ENCODE measurements around the gene TINAGL1.
"Not testable (repeated sequence)": the region's sequence is repeated elsewhere in the genome, so short reads cannot be mapped to it uniquely, and the experiment has no call there.

Gene TINAGL1

DNA sequence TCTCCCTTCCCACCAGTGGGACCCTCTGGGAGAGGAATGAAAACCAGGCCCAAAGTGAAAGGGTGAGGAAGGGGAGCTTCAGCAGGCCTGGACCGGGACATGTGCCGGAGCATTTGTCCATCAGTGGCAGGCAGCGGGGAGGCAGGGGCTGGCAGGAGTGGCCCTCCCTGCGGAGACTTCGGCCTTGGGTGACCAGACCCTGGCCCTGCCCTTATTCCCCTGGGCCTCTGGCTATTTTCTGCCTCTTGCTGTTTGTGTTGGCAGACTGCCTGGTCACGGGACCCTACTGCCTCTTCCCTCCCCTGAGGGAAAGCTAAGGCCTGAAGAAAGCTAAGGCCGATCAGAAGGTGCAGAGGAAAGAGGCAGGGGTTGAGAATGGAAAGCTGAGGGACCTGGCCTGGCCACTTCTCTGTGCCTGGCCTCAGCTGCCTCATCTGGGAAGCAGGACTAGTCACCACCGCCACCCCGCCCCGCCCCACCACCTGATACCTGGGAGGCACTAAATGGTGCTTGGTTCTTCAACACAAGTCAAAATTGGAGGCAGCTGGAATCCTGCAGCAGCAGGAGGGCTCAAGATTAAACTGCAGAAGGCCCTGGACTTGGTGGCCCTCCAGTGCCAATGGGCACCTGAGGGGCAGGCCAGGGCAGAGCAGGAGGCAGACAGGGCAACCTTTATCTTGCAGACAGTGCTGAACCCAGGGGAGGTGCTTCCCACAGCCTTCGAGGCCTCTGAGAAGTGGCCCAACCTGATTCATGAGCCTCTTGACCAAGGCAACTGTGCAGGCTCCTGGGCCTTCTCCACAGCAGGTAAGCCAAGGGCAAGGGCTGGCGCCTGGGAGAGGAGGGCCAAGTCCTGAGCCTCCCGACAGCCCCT is 7.9 kb downstream of the TINAGL1 start:
- DNase-seq = no peak

DNA sequence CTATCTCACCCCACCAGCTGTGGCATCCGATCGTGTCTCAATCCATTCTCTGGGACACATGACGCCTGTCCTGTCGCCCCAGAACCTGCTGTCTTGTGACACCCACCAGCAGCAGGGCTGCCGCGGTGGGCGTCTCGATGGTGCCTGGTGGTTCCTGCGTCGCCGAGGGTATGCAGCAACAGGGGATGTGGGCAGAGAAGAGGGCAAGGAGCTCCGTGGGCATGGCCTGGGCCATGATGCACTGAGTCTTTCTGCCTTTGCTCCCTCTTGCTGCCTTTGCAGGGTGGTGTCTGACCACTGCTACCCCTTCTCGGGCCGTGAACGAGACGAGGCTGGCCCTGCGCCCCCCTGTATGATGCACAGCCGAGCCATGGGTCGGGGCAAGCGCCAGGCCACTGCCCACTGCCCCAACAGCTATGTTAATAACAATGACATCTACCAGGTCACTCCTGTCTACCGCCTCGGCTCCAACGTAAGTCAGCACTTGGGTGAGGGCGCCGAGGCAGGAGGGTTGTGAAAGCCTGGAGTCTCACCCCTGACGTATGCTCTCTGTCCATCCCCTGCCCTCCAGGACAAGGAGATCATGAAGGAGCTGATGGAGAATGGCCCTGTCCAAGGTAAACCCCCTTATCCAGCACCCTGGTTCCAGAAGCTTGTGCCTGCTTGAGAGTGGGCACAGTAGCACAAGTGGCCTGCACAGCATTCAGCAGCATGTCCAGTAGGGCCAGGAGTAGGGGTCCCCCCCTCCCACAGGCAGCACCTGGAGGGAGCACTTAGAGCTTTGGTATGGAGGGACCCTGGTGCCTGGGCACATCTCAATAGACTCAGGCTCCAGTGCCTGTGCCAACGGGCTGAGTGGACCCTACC is 8.8 kb downstream of the TINAGL1 start:
- no peak for DNase-seq

DNA sequence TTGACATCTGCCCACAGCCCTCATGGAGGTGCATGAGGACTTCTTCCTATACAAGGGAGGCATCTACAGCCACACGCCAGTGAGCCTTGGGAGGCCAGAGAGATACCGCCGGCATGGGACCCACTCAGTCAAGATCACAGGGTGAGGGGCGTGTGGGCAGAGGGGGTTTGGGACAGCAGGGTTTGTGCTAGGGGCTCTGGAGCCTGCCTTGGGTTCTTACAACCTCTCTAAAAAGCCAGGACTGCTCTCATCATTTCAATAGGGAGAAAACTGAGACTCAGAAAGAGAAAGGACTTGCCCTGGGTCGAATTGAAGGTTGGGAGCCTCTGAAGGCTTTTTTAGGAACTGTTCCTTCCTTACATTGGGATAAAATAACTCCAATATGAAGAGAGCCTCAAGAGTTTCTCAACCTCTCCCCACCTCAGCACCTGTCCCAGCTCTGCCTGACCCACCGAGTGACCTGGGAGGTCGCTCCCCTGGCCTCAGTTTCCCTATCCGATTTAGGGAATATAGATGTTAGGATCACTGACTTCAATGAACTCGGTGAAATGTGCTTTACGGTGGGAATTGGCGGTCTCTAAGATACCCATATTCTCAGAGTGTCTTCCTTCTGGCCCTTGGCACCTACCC is 9.5 kb downstream of the TINAGL1 start:
- no peak for DNase-seq

DNA sequence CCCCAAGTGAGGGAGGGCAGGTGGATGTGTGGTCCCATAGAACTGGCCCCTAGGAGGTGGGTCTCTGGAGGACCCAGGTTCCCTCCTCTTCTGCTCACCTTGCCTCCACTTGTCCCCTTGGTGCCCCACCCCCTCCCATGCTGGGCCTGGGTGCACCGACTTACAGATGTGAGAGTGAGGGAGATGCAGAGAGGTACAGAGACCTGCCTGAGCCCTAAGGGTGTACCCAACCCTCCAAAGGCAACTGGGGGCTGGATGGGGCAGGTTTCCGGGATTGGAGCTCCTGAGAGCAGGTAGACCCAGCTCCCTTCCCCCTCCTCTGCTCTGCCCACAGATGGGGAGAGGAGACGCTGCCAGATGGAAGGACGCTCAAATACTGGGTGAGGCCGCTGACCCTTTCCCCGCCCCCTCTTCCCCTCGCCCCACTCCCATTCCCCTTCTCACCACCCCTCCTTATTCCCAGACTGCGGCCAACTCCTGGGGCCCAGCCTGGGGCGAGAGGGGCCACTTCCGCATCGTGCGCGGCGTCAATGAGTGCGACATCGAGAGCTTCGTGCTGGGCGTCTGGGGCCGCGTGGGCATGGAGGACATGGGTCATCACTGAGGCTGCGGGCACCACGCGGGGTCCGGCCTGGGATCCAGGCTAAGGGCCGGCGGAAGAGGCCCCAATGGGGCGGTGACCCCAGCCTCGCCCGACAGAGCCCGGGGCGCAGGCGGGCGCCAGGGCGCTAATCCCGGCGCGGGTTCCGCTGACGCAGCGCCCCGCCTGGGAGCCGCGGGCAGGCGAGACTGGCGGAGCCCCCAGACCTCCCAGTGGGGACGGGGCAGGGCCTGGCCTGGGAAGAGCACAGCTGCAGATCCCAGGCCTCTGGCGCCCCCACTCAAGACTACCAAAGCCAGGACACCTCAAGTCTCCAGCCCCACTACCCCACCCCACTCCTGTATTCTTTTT is 10.3 kb downstream of the TINAGL1 start:
- DNase-seq = no peak

DNA sequence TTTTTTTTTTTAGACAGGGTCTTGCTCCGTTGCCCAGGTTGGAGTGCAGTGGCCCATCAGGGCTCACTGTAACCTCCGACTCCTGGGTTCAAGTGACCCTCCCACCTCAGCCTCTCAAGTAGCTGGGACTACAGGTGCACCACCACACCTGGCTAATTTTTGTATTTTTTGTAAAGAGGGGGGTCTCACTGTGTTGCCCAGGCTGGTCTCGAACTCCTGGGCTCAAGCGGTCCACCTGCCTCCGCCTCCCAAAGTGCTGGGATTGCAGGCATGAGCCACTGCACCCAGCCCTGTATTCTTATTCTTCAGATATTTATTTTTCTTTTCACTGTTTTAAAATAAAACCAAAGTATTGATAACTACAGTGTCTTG is 11.0 kb downstream of the TINAGL1 start:
- DNase-seq = not testable (repeated sequence)

DNA sequence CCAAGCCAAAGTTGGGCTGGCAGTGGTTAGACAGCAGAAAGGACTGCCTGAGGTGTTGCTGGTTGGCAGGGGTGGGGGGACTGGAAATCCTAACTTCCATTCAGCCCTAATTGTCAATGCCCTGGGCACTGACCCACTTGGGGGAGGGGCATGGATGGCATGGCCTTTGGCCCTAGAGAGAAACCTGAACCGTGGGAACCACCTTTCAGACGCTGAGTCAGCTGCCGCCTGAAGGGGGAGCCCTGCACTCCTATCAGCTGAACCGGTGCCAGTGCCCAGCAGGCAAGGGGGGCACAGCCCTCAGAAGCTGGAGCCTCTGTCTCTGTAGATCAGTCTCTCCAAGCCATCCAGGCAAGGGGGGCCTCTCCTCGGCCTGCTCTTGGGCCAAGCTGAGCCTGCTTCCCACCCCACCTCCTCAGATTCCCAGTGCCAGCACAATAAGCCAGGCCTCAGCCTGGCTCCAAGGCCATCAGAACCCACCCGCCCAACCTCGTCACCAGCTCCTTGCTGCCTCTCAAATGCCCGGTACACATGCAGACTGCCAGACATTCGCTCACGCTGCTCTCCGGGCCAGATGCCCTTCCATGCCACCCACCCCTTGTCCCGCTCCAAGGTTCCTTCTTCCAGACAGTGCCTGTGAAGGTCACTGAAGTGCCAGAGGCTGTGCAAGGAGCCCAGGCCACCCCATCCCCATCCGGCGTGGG is 11.6 kb downstream of the TINAGL1 start:
- peak; percentile 51 to 52 for DNase-seq

DNA sequence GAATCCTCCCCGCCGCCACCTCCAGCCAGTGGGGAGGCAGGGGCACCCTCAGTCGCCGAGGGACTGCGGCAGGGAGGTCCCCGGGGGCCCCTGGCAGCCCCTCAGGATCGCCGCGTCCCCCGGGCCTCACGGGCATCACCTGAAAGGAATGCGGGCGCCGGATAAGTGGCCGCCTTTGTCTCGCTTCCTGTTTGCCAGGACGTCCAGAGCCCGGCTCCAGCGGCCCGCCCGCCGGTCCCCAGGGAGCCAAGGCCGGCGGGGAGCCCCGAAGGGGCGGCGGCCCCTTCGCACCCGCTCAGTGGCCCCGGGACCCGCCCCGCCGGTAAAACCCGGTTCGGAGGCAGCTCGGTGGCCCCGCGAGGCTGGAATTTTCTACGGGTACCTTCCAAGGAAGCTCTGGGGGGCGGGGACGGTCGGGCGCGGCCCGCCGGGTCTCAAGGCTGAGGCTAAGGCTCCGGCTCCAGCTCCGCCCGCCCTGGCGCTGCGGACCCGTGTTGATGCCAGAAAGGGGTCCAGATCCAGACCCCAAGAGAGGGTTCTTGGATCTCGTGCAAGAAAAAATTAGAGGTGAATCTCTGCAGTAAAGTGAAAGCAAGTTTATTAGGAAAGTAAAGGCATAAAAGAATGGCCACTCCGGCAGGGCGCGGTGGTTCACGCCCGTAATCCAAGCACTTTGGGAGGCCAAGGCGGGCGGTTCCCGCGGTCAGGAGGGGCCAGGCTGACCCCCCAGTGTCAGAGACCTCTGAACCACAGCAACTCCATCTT is 12.6 kb downstream of the TINAGL1 start:
- DNase-seq = no peak

DNA sequence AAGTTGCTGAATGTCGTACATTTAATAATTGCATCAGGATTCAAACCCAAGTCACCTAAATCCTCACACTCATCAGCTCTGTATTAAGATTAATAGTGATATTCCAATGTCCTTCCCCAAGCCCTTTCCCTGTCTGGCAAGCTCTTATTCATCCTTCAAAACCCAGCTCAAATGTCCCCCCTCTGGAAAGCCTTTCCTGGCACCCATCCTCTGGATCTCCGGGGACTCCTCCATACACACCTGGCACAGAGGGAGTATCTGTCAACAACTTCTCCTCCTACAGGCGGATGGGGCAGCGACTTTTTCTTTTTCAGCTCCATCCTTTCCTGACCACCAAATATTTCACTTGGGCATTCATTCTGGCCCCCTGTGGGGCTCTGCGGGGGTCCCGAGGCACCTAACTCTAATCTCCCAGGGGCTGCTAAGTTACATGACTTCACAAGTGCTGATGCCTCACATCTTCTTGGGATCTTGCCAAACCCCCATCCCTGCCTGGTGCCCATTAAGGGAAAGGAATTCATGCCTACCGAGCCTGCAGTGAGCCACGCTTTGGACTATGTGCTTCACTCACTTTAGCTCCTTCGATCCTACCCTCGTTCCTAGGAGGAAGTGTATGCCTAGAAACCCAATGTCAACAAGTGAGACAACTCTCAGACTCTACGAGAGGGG is 15.2 kb downstream of the TINAGL1 start:
- DNase-seq = no peak

DNA sequence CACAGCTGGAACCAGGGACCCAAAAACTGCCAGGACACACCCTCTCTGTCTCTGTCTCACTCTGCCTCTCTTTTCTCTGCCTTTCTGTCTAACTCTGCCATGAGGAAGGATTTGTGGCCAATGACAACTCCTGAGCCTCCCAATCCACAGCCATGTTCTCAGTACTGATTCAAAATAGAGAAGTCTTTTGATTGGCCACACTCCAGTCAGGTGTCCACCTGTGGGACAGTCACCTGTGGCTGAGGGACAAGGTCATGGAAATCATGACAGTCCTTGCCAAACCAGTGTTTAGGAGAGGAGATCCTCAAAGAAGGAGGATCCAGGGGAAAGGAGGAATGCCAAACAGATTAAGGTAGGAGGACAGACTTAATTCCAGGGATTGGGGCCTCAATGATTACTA is 15.8 kb downstream of the TINAGL1 start:
- DNase-seq = no peak

DNA sequence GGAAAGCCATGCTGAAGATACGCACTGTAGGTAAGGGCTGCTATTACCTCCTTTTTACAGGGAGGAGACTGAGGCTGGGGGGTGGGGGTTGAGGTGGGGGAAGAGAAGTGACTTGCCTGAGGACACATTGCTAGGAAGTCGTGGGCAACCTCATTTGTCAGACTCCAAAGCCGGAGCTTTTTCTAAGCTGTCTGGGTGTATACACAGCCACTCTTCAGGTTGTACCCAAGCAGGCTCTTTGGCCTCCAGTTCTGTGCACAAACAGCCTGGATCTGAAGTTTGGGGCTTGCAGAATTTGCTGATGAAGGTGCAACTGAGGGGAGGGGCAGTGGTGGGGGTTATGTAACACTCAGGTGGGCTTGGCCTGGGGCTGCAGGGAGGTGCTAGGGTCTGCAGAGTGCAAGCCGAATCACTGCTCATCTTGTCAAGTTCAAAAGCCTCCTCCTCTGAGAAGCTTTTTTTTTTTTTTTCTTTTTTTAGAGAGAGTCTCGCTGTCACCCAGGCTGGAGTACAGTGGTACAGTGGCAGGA is 16.9 kb downstream of the TINAGL1 start:
- no peak for DNase-seq

DNA sequence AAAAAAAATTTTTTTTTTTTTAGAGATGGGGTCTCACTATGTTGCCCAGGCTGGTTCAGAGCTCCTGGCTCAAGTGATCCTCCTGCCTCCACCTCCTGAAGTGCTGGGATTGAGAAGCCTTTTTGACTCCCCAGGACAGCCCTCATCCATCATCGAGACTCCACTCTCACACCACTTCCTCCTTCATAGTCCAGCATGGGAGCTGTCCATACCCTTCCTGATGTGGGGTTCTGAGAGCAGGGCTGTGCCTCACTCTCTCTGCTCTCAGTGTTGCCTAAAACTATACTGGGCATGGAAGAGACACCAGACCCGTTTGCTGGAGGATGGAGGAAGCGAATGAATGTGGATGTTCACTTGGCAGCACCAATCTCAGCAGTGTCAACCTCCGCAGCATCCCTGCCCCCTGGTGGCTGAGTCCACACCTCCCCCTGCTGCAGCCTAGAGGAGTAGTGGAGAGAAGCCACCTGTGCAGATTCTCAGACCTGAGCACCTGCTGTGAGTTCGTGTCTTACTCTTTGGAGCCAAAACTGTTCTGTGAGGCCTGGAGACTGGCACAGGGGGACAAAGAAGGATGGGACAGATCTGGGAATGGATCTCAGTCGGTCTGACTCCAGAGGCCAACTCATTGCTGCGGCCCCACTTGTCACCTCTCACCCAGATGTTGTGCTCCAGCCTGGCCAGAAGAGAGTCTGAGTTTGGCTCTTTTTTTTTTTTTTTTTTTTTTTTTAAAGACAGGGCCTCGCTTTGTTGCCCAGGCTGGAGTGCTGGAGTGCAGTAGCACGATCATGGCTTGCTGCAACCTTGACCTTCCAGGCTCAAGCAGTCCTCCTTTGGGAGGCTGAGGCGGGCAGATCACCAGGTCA is 17.7 kb downstream of the TINAGL1 start:
- peak; percentile 29 to 57 for DNase-seq

DNA sequence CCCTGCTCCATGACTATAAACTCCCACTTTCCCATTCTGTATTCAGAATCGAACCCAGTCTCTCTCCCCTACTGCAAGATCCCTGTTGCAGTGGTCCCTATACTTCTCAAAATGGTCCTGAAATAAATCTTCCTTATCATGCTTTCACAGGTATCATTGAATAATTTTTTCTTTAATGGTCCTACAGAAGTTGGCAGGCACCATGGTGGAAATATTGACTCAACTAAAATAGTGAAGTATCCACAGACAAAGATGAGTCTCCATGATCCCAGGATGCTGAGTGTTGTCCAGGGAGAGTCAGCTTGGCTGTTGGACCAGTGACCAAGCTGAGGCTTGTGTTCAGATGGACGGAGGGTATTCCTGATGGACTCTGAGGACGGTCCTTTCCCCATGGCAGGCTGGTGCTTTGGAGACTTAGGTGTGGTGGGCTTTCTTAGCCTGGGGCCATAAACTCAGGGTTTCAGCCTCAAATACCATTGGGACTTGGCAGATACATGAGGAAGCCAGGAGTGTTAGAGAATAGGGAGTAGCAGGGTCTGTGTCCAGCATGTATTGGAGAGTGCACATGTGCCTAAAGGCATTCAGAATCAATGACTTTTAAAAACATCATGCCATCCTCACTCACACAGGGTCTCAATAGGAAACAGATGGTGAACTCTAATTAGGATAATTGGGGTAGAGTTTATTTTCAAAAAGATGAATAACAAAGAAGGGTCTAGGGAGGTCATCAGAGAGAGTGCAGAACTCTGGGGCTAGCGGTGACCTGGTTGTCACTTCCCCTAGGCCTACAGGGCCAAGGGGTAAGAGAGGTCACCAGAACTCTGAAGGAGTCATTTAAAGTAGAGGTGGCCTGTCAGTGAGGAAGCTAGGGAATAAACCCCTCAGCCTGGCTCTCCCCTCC is 19.8 kb downstream of the TINAGL1 start:
- DNase-seq = no peak

DNA sequence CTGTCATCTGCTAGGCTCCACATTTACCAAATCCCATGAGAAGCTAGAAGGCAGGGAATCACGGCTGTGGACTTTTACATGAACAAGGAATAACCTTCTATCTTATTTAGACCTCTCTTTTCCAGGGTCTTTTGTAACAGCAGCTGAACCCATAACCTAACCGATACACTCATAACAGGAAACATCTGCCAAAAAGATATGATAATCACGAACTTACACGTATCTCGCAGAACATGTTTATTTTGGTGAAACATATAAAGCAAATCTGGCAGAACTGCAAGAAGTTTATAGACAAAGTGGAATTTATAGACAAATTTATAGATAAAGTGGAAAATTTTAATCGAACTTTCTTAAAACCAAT is 20.4 kb downstream of the TINAGL1 start:
- peak in 1 of 2 experiments; percentile 4 for DNase-seq

DNA sequence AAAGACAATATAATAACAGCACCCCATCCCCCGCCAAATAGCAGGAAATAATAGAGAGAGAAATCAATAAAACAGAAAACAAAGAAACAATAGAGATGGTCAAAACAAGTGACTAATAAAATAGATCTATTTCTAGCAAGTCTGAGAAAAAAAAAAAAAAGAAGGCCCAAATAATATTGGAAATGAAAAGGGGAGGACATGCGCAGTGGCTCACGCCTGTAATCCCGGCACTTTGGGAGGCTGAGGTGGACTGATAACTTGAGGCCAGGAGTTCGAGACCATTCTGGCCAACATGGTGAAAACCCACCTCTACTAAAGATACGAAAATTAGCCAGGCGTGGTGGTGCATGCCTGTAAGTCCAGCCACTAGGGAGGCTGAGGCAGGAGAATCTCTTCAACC is 22.7 kb downstream of the TINAGL1 start:
- no peak for DNase-seq

DNA sequence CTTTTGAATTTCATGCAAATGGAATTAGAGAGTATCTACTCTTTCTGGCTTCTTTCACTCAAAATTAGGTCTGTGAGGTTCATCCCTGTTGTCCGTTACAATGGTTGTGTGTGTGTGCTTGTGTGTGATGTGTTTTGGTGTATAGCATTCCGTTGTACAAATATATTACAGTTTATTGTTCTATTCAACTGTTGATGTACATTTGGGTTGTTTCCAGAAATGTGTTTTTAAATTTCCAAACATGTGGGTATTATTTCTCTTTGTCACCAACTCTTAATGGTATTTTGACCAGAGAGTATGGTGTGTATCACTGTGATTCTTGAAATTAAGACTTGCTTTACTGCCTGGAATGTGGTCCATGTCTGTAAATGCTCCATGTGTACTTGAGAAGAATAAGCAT is 24.3 kb downstream of the TINAGL1 start:
- no peak for DNase-seq

DNA sequence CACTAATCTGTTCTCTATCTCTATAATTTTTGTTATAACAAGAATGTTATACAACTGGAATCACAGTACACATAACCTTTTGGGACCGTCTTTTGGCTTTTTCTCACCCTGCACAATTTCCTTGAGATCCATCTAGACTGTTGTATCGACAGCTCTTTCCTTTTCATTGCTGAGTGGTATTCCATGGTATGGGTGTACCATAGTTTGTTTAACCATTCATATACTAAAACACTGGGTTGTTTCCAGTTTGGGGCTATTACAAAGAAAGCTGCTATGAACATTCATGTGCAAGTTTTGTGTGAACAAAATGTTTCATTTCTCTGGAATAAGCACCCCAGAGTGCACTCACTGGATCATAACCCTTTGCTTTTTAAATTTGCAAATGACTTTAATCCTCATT is 25.8 kb downstream of the TINAGL1 start:
- DNase-seq = no peak

DNA sequence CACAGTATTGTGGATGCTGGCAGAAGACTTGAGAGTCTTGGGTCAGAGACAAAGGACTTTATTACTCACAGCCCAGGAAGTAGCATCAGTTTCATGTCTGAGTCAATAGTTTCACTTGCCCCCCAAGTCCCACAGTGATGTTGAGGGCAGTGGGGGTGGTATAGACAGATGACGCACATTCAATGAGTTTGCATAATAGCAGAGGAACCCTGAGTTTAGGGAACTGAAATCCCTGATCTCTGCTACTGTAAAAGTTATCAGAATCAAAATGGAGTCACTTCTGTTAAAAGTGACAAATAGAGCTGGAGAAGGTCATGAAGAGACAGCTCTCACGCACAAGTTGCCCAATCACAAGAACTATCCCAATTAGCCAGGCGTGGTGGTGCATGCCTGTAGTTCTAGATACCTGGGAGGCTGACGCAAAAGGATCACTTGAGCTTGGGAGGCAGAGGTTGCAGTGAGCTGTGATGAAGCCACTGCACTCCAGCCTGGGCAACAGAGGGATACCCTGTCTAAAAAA is 29.7 kb downstream of the TINAGL1 start:
- no peak for DNase-seq

DNA sequence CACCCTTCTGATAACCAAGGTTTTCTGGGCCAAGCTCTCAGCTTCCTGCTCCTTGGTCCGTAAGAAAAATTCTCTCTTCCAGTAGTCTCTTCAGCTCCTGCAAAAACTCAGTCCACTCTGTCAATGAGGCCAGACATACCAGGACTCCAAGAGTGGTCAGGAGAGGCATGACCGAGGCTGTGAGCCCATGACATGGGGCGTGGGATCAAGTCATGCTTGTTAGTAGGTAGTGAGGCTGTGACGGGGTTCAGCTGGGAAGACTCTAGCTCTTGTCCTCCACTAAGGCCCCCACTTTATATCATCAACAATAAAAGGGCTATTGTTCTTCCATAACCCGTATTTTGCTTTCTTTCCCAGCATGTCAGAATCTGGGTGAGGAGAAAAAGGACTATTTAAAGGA is 31.0 kb downstream of the TINAGL1 start:
- no peak for DNase-seq

Data from Kasumi-1 (cell line).